Immature natural killer cell (primary cell): Measurements from ENCODE around the gene MPRIP. TPM values are rescaled to one million over a fixed set of nuclear protein-coding genes. Genes with fewer than 3 reads are reported as not detected.

Experiments
- DNase-seq, 3 donors: peaks; one replicate each; pipeline ENCODE4 v3.0.0; 2022; ENCODE audit warnings: mixed read lengths in 1 of 3
- H3K27ac Mint-ChIP-seq, 6 donors: one replicate each; pipeline ENCODE4 v1.8.0; 2020; ENCODE audit warnings: mixed read lengths in 6 of 6, mild to moderate bottlenecking in 5 of 6, inconsistent platforms in 4 of 6, moderate library complexity in 3 of 6
- H3K27me3 Mint-ChIP-seq, 3 donors: one replicate each; pipeline ENCODE4 v1.8.0; 2020 to 2021; ENCODE audit warnings: low read depth in 3 of 3, mild to moderate bottlenecking in 3 of 3, mixed read lengths in 3 of 3, moderate library complexity in 3 of 3, inconsistent platforms in 1 of 3
- H3K36me3 Mint-ChIP-seq, 3 donors: one replicate each; pipeline ENCODE4 v1.8.0; 2020; ENCODE audit warnings: mixed read lengths in 3 of 3, inconsistent platforms in 2 of 3, mild to moderate bottlenecking in 2 of 3
- H3K4me1 Mint-ChIP-seq, 2 donors: one replicate each; pipeline ENCODE4 v1.8.0; 2020; ENCODE audit warnings: inconsistent platforms in 2 of 2, mild to moderate bottlenecking in 2 of 2, mixed read lengths in 2 of 2, moderate library complexity in 1 of 2
- H3K4me3 Mint-ChIP-seq, 5 donors: one replicate each; pipeline ENCODE4 v1.8.0; 2020; ENCODE audit warnings: mild to moderate bottlenecking in 5 of 5, mixed read lengths in 5 of 5, inconsistent platforms in 3 of 5, moderate library complexity in 3 of 5
- H3K9me3 Mint-ChIP-seq, 6 donors: one replicate each; pipeline ENCODE4 v1.8.0; 2020; ENCODE audit warnings: mild to moderate bottlenecking in 6 of 6, mixed read lengths in 6 of 6, inconsistent platforms in 4 of 6, moderate library complexity in 3 of 6
- polyA plus RNA-seq, 3 donors: library from polyadenylated mRNA; unstranded; fragments of 300-500 nt; fragmentation: Illumina TruSeq; gene quantifications; one replicate each; pipeline ENCODE4 v1.2.3, GENCODE V29; 2021

The MPRIP gene
- polyA plus RNA-seq, 3 donors from 2014 or later: 1.2 to 15.1 (median 4.2) TPM

GRCh38 chr17:17205368-17206123 is 163.3 kb downstream of the MPRIP start:
- H3K4me1 Mint-ChIP-seq: peaks cover 45 to 53% of the 10 kb centered on the region in 2 donors
- H3K36me3 Mint-ChIP-seq: peaks cover 0 to 3% (median 0%) of the 10 kb centered on the region in 3 donors
- H3K27me3 Mint-ChIP-seq: peaks cover 5 to 19% (median 10%) of the 10 kb centered on the region in 3 donors
- peak overlapping the region; percentile 72 to 90 (median 83) for H3K4me3 Mint-ChIP-seq
- H3K27ac Mint-ChIP-seq: peak overlapping the region; percentile 60 to 87 (median 72)
- DNase-seq: peak; percentile 27 to 42 (median 30)
- H3K9me3 Mint-ChIP-seq: no peaks in the 10 kb centered on the region

- H3K27ac Mint-ChIP-seq: peak within 1 kb of the TSS; percentile 60 to 87 (median 77)
- H3K9me3 Mint-ChIP-seq: no peaks in the 10 kb centered on the region
- peaks cover 45 to 53% of the 10 kb centered on the region in 2 donors for H3K4me1 Mint-ChIP-seq
- DNase-seq: peak; percentile 87 to 92 (median 87)
- peaks cover 5 to 19% (median 10%) of the 10 kb centered on the region in 3 donors for H3K27me3 Mint-ChIP-seq
- H3K4me3 Mint-ChIP-seq: peak within 1 kb of the TSS; percentile 72 to 90 (median 83)
- peaks cover 0 to 3% (median 0%) of the 10 kb centered on the region in 3 donors for H3K36me3 Mint-ChIP-seq
Observed at GRCh38 chr17:17206124-17206912, 164.1 kb downstream of the MPRIP start, which contains the start of gene PLD6. TSS of gene PLD6 (minus strand) at chr17:17206333. CDS start at chr17:17206286, 47 bp downstream.

DNA sequence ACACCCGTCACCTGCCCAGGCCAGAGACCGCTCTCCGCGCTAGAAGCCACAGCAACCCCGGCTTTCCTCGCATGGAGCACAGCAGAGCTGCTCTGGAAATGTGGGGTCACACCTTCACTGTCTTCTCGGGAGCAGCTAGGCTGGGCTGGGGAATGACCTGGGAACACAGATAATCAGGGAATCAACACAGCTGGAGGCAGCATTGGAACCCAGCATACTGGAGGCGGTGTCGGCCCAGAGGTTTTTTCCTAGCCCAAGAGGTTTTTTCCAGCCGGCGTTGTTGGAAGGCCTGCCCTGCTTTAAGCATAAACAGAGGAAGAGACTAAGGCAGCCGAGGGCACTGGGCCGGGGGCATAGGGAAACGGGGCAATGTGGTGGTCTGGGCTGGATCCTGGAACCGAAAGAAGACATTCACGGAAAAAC is 164.7 kb downstream of the MPRIP start:
- H3K27me3 Mint-ChIP-seq: peaks cover 5 to 19% (median 10%) of the 10 kb centered on the region in 3 donors
- H3K4me1 Mint-ChIP-seq: peaks cover 45 to 53% of the 10 kb centered on the region in 2 donors
- no peak for DNase-seq
- H3K27ac Mint-ChIP-seq: peak overlapping the region in 5 of 6 donors; percentile 12 to 82 (median 76)
- no peaks in the 10 kb centered on the region for H3K9me3 Mint-ChIP-seq
- peaks cover 0 to 3% (median 0%) of the 10 kb centered on the region in 3 donors for H3K36me3 Mint-ChIP-seq
- H3K4me3 Mint-ChIP-seq: peak overlapping the region; percentile 42 to 70 (median 53)

DNA sequence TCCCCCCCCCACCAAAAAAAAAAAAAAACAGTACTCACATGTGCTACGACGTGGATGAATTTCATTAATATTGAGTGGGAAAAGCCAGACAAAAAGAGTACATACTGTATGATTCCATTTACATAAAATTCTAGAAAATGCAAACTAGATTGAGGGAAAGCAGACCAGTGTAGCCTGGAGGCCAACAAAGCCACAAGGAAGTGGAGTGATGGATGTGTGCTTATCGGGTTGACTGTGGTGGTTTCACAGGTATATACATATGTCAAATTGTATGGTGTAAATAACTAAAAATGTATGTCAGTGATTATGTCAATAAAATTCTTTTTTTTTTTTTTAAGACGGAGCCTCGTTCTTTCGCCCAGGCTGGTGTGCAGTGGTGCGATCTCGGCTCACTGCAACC is 165.7 kb downstream of the MPRIP start:
- no peaks in the 10 kb centered on the region for H3K9me3 Mint-ChIP-seq
- no peak overlapping the region for H3K4me3 Mint-ChIP-seq
- DNase-seq: peak in 2 of 3 donors; percentile 29 to 32
- H3K4me1 Mint-ChIP-seq: peaks cover 39 to 43% of the 10 kb centered on the region in 2 donors
- H3K27me3 Mint-ChIP-seq: peaks cover 5 to 19% (median 10%) of the 10 kb centered on the region in 3 donors
- H3K27ac Mint-ChIP-seq: peak overlapping the region in 4 of 6 donors; percentile 28 to 62 (median 57)
- peaks cover 0 to 4% (median 4%) of the 10 kb centered on the region in 3 donors for H3K36me3 Mint-ChIP-seq

DNA sequence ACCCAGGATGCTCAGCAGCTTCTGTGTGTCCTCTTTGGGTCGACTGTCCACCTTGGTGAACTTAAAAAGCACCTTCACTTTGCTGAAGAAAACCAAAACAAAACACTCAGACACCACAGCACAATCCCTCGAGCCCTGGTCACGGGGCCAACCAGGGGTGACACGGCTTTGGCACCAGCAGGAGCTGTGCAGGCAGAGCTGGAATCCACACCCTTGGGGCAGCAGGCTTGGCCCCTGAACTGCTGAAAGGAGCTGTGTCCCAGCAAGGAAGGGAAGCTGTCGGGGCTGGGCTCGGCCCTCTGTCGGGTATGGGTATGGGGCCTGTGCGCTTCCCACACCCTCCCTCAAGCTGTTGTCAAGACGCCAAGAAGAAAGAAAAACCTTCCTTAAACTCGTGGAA is 171.5 kb downstream of the MPRIP start:
- Mint-ChIP-seq H3K27me3 (no peaks in the 10 kb centered on the region), H3K9me3 (no peaks in the 10 kb centered on the region), H3K27ac (no peak overlapping the region), H3K36me3 (peaks cover 15 to 23% (median 19%) of the 10 kb centered on the region in 3 donors), H3K4me3 (no peak overlapping the region), H3K4me1 (no peaks in the 10 kb centered on the region)
- DNase-seq: no peak

DNA sequence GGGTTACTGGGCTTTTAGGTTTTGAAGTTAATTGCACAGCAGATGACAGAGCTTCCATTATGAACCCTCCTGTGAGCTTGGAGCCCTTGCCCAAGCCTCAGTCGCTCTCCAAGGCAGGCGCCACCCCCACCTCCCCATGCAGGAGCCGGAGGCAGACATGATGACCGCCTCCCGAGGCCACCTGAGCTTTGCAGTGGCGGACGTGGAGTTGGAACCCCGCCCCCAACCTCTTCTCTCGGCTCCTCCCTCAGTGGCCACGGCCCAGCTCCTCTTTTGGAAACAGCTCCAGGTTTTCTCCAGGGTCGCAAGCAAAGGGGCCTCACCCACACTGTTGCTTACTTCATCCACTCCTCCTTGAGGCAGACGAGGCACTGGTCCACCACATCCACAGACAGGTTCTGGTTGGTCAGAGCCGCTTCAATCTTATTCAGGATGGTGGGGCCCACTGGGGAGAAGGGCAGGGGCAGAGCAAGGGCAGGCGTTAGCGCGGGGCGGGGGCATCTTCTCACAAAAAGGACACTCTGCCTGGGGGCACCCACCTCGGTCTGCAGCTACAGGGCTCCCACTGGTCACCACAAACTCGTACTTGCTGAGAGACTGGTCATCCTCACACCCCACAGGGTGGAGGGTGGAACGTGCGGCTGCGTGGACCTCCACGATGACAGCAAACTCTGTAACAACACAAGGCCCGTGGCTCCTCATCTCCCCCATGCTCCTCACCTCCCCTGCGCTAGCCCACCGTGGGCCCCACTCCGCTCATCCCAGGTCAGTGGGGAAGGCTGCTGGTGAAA is 172.6 kb downstream of the MPRIP start:
- Mint-ChIP-seq H3K4me1 (no peaks in the 10 kb centered on the region), H3K9me3 (no peaks in the 10 kb centered on the region), H3K27me3 (no peaks in the 10 kb centered on the region), H3K36me3 (peaks cover 15 to 23% (median 22%) of the 10 kb centered on the region in 3 donors), H3K27ac (peak overlapping the region in 1 of 6 donors; percentile 34), H3K4me3 (no peak overlapping the region)
- DNase-seq: no peak

DNA sequence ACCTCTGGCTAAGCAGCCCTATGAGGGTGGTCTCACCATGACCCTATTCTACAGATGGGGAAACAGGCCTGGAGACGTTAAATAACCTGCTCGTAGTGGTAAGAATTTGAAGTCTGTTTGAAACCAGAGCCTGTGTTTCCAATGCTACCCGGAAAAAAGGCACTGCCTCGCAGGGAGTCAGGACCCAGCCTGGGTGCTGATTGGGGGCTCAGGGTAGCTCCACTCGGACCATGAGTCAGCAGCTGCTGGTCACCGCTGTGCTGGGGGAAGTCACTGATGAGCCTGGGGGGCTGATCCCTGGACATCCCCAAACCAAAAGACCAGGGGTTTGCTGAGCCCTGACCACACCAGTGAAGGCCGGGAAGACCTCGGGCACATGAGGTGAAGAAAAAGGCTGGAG is 173.3 kb downstream of the MPRIP start:
- peaks cover 15 to 28% (median 23%) of the 10 kb centered on the region in 3 donors for H3K36me3 Mint-ChIP-seq
- DNase-seq: no peak
- H3K9me3 Mint-ChIP-seq: no peaks in the 10 kb centered on the region
- H3K27ac Mint-ChIP-seq: peak overlapping the region in 1 of 6 donors; percentile 7
- no peaks in the 10 kb centered on the region for H3K27me3 Mint-ChIP-seq
- peaks cover 0 to 1% of the 10 kb centered on the region in 2 donors for H3K4me1 Mint-ChIP-seq
- no peak overlapping the region for H3K4me3 Mint-ChIP-seq

- Mint-ChIP-seq H3K27ac (no peak overlapping the region), H3K27me3 (peaks cover 0 to 2% (median 0%) of the 10 kb centered on the region in 3 donors), H3K9me3 (no peaks in the 10 kb centered on the region), H3K4me3 (no peak overlapping the region), H3K36me3 (peaks cover 19 to 32% (median 23%) of the 10 kb centered on the region in 3 donors), H3K4me1 (peaks cover 0 to 1% of the 10 kb centered on the region in 2 donors)
- no peak for DNase-seq
Observed at GRCh38 chr17:17216236-17216635, 174.0 kb downstream of the MPRIP start.

GRCh38 chr17:17216776-17217175 is 174.5 kb downstream of the MPRIP start:
- no peaks in the 10 kb centered on the region for H3K9me3 Mint-ChIP-seq
- H3K4me3 Mint-ChIP-seq: no peak overlapping the region
- H3K4me1 Mint-ChIP-seq: peaks cover 0 to 1% of the 10 kb centered on the region in 2 donors
- H3K27me3 Mint-ChIP-seq: peaks cover 0 to 2% (median 0%) of the 10 kb centered on the region in 3 donors
- H3K27ac Mint-ChIP-seq: no peak overlapping the region
- DNase-seq: no peak
- H3K36me3 Mint-ChIP-seq: peaks cover 19 to 32% (median 23%) of the 10 kb centered on the region in 3 donors

DNA sequence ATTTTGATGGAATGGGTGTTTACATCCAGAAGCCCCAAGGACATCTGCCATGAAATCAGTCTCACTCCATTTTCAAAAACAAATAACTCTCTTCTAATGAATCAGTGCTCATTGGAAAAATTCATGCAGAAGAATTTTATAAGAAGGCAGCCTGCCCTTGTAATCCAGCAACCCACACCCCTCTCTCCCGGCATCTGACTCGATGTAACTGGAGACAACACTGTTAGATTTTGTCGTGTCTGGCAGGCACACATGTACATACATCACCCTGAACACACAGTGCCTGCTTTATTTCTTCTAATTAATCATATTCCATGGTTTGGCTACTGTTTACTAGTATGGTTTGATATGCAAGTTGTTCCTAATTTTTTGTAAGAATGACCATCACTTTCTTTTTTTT is 175.7 kb downstream of the MPRIP start:
- Mint-ChIP-seq H3K9me3 (no peaks in the 10 kb centered on the region), H3K27ac (peak overlapping the region in 1 of 6 donors; percentile 57), H3K27me3 (peaks cover 0 to 2% (median 0%) of the 10 kb centered on the region in 3 donors), H3K4me1 (peaks cover 0 to 1% of the 10 kb centered on the region in 2 donors), H3K36me3 (peaks cover 15 to 36% (median 19%) of the 10 kb centered on the region in 3 donors), H3K4me3 (no peak overlapping the region)
- DNase-seq: no peak

DNA sequence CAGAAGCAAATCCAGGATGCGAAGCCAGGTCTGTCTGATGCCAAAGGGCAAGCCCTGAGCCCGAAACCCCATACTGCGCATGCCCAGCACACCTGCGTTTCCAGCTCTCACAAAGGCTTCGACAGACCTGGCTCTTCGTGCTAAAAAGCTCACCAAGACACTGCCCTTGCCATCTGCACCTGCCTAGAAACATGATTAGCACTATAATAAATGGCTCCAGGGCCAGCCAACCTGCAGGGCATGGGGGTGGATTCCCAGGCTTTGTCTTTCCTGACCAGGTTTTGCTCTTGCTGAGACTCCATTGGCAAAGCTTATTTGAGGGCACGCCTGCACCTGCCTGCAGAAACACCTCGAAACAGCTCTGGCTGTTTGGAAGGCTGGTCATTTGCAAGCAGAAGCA is 178.3 kb downstream of the MPRIP start:
- Mint-ChIP-seq H3K4me3 (no peak overlapping the region), H3K36me3 (peaks cover 24 to 48% (median 25%) of the 10 kb centered on the region in 3 donors), H3K27me3 (peaks cover 0 to 2% (median 0%) of the 10 kb centered on the region in 3 donors), H3K4me1 (peaks cover 0 to 1% of the 10 kb centered on the region in 2 donors), H3K27ac (no peak overlapping the region), H3K9me3 (no peaks in the 10 kb centered on the region)
- DNase-seq: no peak

DNA sequence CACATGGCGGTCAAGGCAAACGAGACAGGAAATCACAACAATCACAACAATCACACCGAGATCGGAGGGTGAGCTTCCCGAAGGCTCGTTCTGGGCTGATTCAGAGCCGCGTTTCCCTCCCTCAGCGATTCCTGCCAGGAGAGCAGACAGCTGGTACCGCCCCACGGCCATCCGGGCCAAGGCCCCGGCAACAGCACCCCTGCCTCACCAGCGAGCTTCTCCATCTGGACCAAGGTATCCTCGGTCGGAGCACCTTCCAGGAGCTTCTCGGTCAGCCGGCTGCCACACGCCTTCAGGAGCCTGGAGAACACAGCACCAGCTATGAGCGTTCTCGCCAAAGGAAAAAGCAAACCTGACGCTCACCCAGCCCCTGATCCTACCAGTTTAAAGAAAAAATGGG is 179.1 kb downstream of the MPRIP start:
- Mint-ChIP-seq H3K27ac (no peak overlapping the region), H3K4me1 (peaks cover 0 to 1% of the 10 kb centered on the region in 2 donors), H3K4me3 (no peak overlapping the region), H3K27me3 (peaks cover 0 to 2% (median 0%) of the 10 kb centered on the region in 3 donors), H3K9me3 (no peaks in the 10 kb centered on the region), H3K36me3 (peaks cover 24 to 48% (median 25%) of the 10 kb centered on the region in 3 donors)
- DNase-seq: no peak

DNA sequence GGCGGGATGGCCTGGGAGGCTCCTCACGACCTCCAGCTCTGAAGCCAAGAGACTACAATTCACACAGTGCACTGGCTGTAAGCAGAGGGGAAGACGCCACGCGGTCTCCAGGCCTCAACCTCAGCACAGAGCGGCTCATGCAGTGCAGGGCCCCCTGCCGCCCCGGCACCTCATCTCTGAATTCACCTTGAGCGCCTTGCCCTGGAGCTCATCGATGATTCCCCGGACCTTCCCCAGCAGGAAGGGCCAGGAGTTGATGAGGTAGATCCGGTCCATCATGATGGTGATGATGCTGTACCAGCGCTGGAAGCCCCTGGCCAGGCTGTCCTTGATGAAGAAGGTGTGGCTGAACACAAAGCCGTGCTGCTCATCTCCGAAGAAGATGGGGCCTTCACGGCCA is 181.5 kb downstream of the MPRIP start:
- Mint-ChIP-seq H3K9me3 (no peaks in the 10 kb centered on the region), H3K36me3 (peaks cover 8 to 46% (median 12%) of the 10 kb centered on the region in 3 donors), H3K27ac (no peak overlapping the region), H3K27me3 (peaks cover 0 to 2% (median 0%) of the 10 kb centered on the region in 3 donors), H3K4me1 (peaks cover 0 to 1% of the 10 kb centered on the region in 2 donors), H3K4me3 (no peak overlapping the region)
- no peak for DNase-seq
